ENCODE measurements around the gene TGFB1. TPM values are rescaled to one million over a fixed set of nuclear protein-coding genes. Genes with fewer than 3 reads are reported as not detected.

TGFB1 gene
- total and polyA plus RNA-seq, 2 of the 13 experiments (the other 11 are each of a cell fraction or from before 2014, with no cell fraction given), result 4.1 to 5.4 TPM

- no peak for TF ChIP-seq GLMP (CRISPR knock-in tag; IDR thresholded peaks at IDR 0.05; ENCODE audit: borderline replicate concordance)
- TF ChIP-seq ZNF639 (CRISPR knock-in tag; conservative IDR thresholded peaks at IDR 0.05), result 0 out of 2 replicates have a peak, but pooled peaks have one; percentile 36
- peak; percentile 37 for TF ChIP-seq ZBTB33 (CRISPR knock-in tag; IDR thresholded peaks at IDR 0.05)
- peak; percentile 45; the same call in 1 of the 2 replicates for TF ChIP-seq ZNF547 (CRISPR knock-in tag; IDR thresholded peaks at IDR 0.05)
Observed at GRCh38 chr19:41310033-41310831, 43.5 kb downstream of the TGFB1 start, which contains the start of gene CCDC97 (continued).

Data from HepG2 (cell line).